Heart right ventricle (tissue), 16 donors: ENCODE measurements around the gene LASP1NB.
"Not testable (repeated sequence)": the region's sequence is repeated elsewhere in the genome, so short reads cannot be mapped to it uniquely, and the experiment has no call there.

Experiments
- ATAC-seq, 8 donors: fragments of 200-7000 bp; cut with Tn5 transposase; one replicate each; pipeline ENCODE4 v1.9.1; 2020; ENCODE audit warnings: mild to moderate bottlenecking in 8 of 8, moderate library complexity in 8 of 8, moderate number of reproducible peaks in 1 of 8
- DNase-seq, 2 donors: peaks; one replicate each; pipeline ENCODE4 v3.0.0-alpha.2; 2020
- H3K27ac ChIP-seq, 10 donors: fragments of 200-600 bp; sonication (generic) in 2 of 10; one replicate each; pipeline versions ENCODE4 v1.5.0 to v1.8.0; 2020 to 2022; ENCODE audit warnings: mild to moderate bottlenecking in 3 of 10
- H3K27me3 ChIP-seq, 7 donors: fragments of 200-600 bp; one replicate each; pipeline ENCODE4 v1.8.0; 2021 to 2022; ENCODE audit warnings: mild to moderate bottlenecking in 2 of 7
- H3K36me3 ChIP-seq, 9 donors: fragments of 200-600 bp; sonication (generic) in 1 of 9; one replicate each; pipeline versions ENCODE4 v1.5.0 to v1.8.0; 2020 to 2022; ENCODE audit warnings: mild to moderate bottlenecking in 2 of 9
- H3K4me1 ChIP-seq, 9 donors: fragments of 200-600 bp; sonication (generic) in 1 of 9; one replicate each; pipeline versions ENCODE4 v1.5.0 to v1.8.0; 2020 to 2022; ENCODE audit warnings: mild to moderate bottlenecking in 4 of 9
- H3K4me3 ChIP-seq, 10 donors: fragments of 200-600 bp; sonication (generic) in 2 of 10; one replicate each; pipeline versions ENCODE4 v1.5.0 to v1.8.0; 2020 to 2022; ENCODE audit warnings: mild to moderate bottlenecking in 7 of 10, moderate library complexity in 2 of 10
- H3K9me3 ChIP-seq, 11 donors: fragments of 200-600 bp in 10 of 11; sonication (generic) in 2 of 11; one replicate each; pipeline versions ENCODE4 v1.5.0 to v1.8.0; 2013 to 2022; ENCODE audit warnings: mild to moderate bottlenecking in 2 of 11, control low read depth in 1 of 11, moderate library complexity in 1 of 11
- CTCF ChIP-seq, 9 donors: fragments of 200-600 bp; sonication (generic) in 2 of 9; IDR thresholded peaks; one replicate each; pipeline versions ENCODE4 v1.5.0 to v1.8.0; 2021 to 2022; ENCODE audit warnings: antibody characterized with exemption in 9 of 9, mild to moderate bottlenecking in 5 of 9, moderate library complexity in 1 of 9
- WGBS, 2 donors: extraction: QIAGEN DNeasy Blood & Tissue Kit; methylation state at CpG; one replicate each; pipeline ENCODE4 v1.1.7; 2013; ENCODE audit warnings: inconsistent platforms in 1 of 2; 5-methylcytosine and 5-hydroxymethylcytosine counted together
- intact Hi-C, 10 donors: fragments of 100-400 bp; cut with DNase I; formaldehyde crosslinking; loops; one replicate each; pipeline versions ENCODE4 v1.11.1 to v1.14.2; 2022
- donor health status: Arrhythmogenic right ventricular cardiomyopathy.
- donor health status: ischemic (EF 13 %, LVEDD 7.1; RV severe dilation, severe dysfunction).
- donor health status: healthy with polysubstance abuse.
- donor health status: DM: no; HTN: yes; CAD: no.
- donor health status: DM: no; HTN: no; CAD: no.
- donor health status: ischemic (EF 25% LVEDD 6.9; RV normal size, moderate dysfunction).
- donor health status: ischemic (EF 25% LVEDD 5.7; RV mildly dilated, moderate dysfunction).
- donor health status: healthy.
- donor health status: DM: yes; HTN: yes; CAD: no.
- donor health status: Ischemic cardiomyopathy.
- donor health status: ischemic (EF 35%, LVEDD 5.7; RV mildly dilated, moderate dysfunction).
- donor health status: nonischemic (EF 11% LVEDD 7.7; RV severe dilation, severe dysfunction).
- donor health status: DM: yes; HTN: yes; CAD: no.
- donor health status: PGD.
- donor health status: ischemic (EF 29% LVEDD 5.4; RV normal size, mild dysfunction).
- donor health status: nonischemic (EF 23%, LVEDD 6.1; RV moderate dilation, normal function).

Gene LASP1NB

DNA sequence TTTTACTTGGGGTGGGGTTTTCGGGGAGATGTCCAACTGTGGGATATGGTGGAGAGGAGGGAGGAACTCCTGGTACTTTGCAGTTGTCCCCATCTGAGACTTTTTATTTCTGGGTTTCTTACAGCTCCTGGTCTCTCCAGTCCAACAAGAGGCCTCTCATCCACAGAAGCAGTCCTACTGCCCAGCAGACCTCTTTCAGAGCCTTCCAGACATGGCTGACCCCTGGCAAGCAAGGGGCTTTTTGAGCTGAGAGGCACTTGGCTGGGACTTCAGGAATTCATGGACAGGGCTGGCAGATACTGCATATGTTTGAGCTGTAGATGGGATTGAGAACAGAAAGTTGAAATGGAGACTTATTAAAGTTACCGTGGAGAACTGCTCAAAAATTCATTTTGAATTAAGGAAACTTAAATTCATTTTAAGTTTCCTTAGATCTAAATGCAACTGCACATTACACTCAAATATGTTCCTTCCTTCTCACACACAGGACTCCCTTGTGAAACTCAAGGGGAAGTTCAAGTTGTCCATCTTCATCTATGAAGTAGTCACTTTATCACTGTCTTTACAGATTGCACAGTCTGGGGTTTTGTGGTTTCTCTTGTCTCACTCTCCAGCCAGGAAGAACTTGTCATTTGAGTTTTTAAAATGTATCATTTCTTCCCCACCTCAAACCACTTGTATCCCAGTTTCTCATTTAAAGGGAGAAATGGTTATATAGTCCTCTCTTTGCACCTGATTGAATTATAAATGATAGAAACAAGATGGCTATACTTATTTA is 1.1 kb downstream of the LASP1NB start:
- ATAC-seq (no peak), DNase-seq (no peak)
- Histone ChIP-seq H3K36me3 (no peaks in the 10 kb centered on the region), H3K27ac (peak overlapping the region in 6 of 10 donors; percentile 41 to 69 (median 48)), H3K4me1 (peaks cover 6 to 47% (median 31%) of the 10 kb centered on the region in 9 donors), H3K9me3 (no peaks in the 10 kb centered on the region), H3K27me3 (no peaks in the 10 kb centered on the region), H3K4me3 (peak overlapping the region in 1 of 10 donors; percentile 45)
- 73 to 86% methylated on average over 2 of the region's 2 CpGs for WGBS, 2 donors
- intact Hi-C loops, result no loop called here
- no peak for TF ChIP-seq CTCF (IDR thresholded peaks at IDR 0.05)

DNA sequence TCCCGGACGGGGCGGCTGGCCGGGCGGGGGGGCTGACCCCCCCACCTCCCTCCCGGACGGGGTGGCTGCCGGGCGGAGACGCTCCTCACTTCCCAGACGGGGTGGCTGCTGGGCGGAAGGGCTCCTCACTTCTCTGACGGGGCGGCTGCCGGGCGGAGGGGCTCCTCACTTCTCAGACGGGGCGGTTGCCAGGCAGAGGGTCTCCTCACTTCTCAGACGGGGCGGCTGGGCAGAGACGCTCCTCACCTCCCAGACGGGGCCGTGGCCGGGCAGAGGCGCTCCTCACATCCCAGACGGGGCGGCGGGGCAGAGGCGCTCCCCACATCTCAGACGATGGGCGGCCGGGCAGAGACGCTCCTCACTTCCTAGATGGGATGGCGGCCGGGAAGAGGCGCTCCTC is 5.4 kb downstream of the LASP1NB start:
- H3K9me3 ChIP-seq, H3K27ac ChIP-seq, H3K4me3 ChIP-seq, H3K36me3 ChIP-seq, intact Hi-C loops, ATAC-seq, DNase-seq: not testable (repeated sequence)
- 90% methylated on average over 18 to 19 of the region's 36 CpGs for WGBS, 2 donors
- H3K27me3 ChIP-seq, result peaks cover 0 to 12% (median 0%) of the 10 kb centered on the region in 7 donors
- H3K4me1 ChIP-seq, result peaks cover 0 to 15% (median 6%) of the 10 kb centered on the region in 9 donors

DNA sequence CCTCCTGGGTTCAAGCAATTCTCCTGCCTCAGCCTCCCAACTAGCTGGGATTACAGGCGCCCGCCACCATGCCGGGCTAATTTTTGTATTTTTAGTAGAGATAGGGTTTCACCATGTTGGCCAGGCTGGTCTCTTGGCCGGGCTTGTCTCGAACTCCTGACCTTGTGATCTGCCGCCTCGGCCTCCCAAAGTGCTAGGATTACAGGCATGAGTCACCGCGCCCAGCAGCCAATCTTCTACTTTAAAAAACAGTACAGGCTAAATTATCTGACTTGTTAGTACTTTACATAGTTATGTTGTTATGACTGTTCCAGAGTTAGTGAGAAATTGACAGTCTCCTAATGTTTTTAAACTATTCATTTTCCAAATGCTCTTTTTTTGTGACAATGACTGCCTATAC is 8.5 kb downstream of the LASP1NB start:
- H3K4me1 ChIP-seq, intact Hi-C loops, H3K9me3 ChIP-seq, H3K4me3 ChIP-seq, H3K36me3 ChIP-seq, ATAC-seq, H3K27ac ChIP-seq, DNase-seq: not testable (repeated sequence)
- peaks cover 0 to 24% (median 0%) of the 10 kb centered on the region in 7 donors for H3K27me3 ChIP-seq
- WGBS, 2 donors, result 82 to 86% methylated on average over 9 of the region's 9 CpGs

GRCh38 chr17:38939987-38940386 is 14.6 kb downstream of the LASP1NB start:
- peaks cover 0 to 5% (median 0%) of the 10 kb centered on the region in 9 donors for H3K4me1 ChIP-seq
- H3K4me3 ChIP-seq, result no peak overlapping the region
- H3K27ac ChIP-seq, result no peak overlapping the region
- no peak for DNase-seq
- peak in 2 of 8 donors; percentile 39 to 58 for ATAC-seq
- peaks cover 0 to 20% (median 0%) of the 10 kb centered on the region in 7 donors for H3K27me3 ChIP-seq
- no peaks in the 10 kb centered on the region for H3K36me3 ChIP-seq
- intact Hi-C loops, result no loop called here
- no peaks in the 10 kb centered on the region for H3K9me3 ChIP-seq
- TF ChIP-seq CTCF (IDR thresholded peaks at IDR 0.05), result no peak

DNA sequence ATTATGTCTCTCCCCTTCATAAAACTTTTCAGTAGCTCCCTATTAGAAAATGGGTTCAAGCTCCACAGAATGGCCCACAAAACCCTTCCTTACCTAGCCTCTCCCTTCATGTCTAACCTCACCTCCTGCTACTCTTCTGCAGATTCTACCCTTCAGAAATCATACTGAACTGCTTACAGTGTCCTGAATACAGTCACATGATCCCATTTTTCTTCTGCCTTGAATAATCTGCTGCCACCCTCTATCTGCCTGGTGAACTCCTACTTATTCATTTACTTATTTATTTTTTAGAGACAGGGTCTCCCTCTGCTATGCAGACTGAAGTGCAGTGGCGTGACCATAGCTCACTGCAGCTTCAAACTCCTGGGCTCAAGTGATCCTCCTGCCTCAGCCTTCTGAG is 15.0 kb downstream of the LASP1NB start:
- no peak for TF ChIP-seq CTCF (IDR thresholded peaks at IDR 0.05)

More for the DNA sequence above, 15.0 kb downstream of the LASP1NB start:
- H3K36me3 ChIP-seq, result no peaks in the 10 kb centered on the region
- intact Hi-C loops, result no loop called here
- no peaks in the 10 kb centered on the region for H3K9me3 ChIP-seq
- DNase-seq, result no peak
- 94 to 97% methylated on average over 1 of the region's 1 CpG for WGBS, 2 donors
- ATAC-seq, result no peak
- H3K27ac ChIP-seq, result no peak overlapping the region
- H3K4me3 ChIP-seq, result no peak overlapping the region
- peaks cover 0 to 5% (median 0%) of the 10 kb centered on the region in 9 donors for H3K4me1 ChIP-seq
- H3K27me3 ChIP-seq, result peaks cover 0 to 16% (median 0%) of the 10 kb centered on the region in 7 donors
